Measurements from ENCODE around the gene SCARB1. TPM values are rescaled to one million over a fixed set of nuclear protein-coding genes. Genes with fewer than 3 reads are reported as not detected.

SCARB1 gene
- total RNA-seq, 1 donor, result 9.4 TPM

GRCh38 chr12:124862768-124863415, 772 bp downstream of the SCARB1 start:
- no peaks in the 10 kb centered on the region for H3K79me2 ChIP-seq (ENCODE audit: insufficient read depth, low read length)
- peak overlapping the region; percentile 82 for H3K4me3 ChIP-seq (ENCODE audit: insufficient read depth, low read length)
- no peaks in the 10 kb centered on the region for H3K9me3 ChIP-seq (ENCODE audit: low read depth, low read length)
- H3K4me1 ChIP-seq (ENCODE audit: insufficient read depth, low read length), result peaks cover 20% of the 10 kb centered on the region
- peak overlapping the region; percentile 84 for H2AFZ ChIP-seq (ENCODE audit: low read length)
- DNase-seq (ENCODE audit: insufficient read length, low spot score, missing footprints), result no peak
- TF ChIP-seq, protein P1, sequence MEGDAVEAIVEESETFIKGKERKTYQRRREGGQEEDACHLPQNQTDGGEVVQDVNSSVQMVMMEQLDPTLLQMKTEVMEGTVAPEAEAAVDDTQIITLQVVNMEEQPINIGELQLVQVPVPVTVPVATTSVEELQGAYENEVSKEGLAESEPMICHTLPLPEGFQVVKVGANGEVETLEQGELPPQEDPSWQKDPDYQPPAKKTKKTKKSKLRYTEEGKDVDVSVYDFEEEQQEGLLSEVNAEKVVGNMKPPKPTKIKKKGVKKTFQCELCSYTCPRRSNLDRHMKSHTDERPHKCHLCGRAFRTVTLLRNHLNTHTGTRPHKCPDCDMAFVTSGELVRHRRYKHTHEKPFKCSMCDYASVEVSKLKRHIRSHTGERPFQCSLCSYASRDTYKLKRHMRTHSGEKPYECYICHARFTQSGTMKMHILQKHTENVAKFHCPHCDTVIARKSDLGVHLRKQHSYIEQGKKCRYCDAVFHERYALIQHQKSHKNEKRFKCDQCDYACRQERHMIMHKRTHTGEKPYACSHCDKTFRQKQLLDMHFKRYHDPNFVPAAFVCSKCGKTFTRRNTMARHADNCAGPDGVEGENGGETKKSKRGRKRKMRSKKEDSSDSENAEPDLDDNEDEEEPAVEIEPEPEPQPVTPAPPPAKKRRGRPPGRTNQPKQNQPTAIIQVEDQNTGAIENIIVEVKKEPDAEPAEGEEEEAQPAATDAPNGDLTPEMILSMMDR (IDR thresholded peaks at IDR 0.05; ENCODE audit: extremely low read depth, low read depth, low read length), result no peak
- no peaks in the 10 kb centered on the region for H4K20me1 ChIP-seq (ENCODE audit: insufficient read depth, low read length)
- no peak overlapping the region for H3K27ac ChIP-seq (ENCODE audit: low read depth, low read length)
- H3K27me3 ChIP-seq (ENCODE audit: insufficient read depth, low read length), result no peaks in the 10 kb centered on the region
- peak overlapping the region; percentile 90 for H3K4me2 ChIP-seq (ENCODE audit: insufficient read depth, low read length)
- no peaks in the 10 kb centered on the region for H3K36me3 ChIP-seq (ENCODE audit: insufficient read depth, low read length)

GRCh38 chr12:124861898-124862676, 1.6 kb downstream of the SCARB1 start:
- Histone ChIP-seq H3K9me3 (ENCODE audit: low read depth, low read length) (no peaks in the 10 kb centered on the region), H3K4me3 (ENCODE audit: insufficient read depth, low read length) (no peak overlapping the region), H3K4me1 (ENCODE audit: insufficient read depth, low read length) (peaks cover 16% of the 10 kb centered on the region), H4K20me1 (ENCODE audit: insufficient read depth, low read length) (no peaks in the 10 kb centered on the region), H3K27ac (ENCODE audit: low read depth, low read length) (no peak overlapping the region), H3K79me2 (ENCODE audit: insufficient read depth, low read length) (no peaks in the 10 kb centered on the region), H3K27me3 (ENCODE audit: insufficient read depth, low read length) (no peaks in the 10 kb centered on the region), H2AFZ (ENCODE audit: low read length) (no peak overlapping the region), H3K36me3 (ENCODE audit: insufficient read depth, low read length) (no peaks in the 10 kb centered on the region), H3K4me2 (ENCODE audit: insufficient read depth, low read length) (no peak overlapping the region)
- no peak for DNase-seq (ENCODE audit: insufficient read length, low spot score, missing footprints)
- TF ChIP-seq, protein P1 (IDR thresholded peaks at IDR 0.05; ENCODE audit: extremely low read depth, low read depth, low read length), result no peak

GRCh38 chr12:124861492-124861891, 2.2 kb downstream of the SCARB1 start:
- Histone ChIP-seq H3K9me3 (ENCODE audit: low read depth, low read length) (no peaks in the 10 kb centered on the region), H3K36me3 (ENCODE audit: insufficient read depth, low read length) (no peaks in the 10 kb centered on the region), H3K79me2 (ENCODE audit: insufficient read depth, low read length) (no peaks in the 10 kb centered on the region), H3K4me3 (ENCODE audit: insufficient read depth, low read length) (no peak overlapping the region), H3K27me3 (ENCODE audit: insufficient read depth, low read length) (no peaks in the 10 kb centered on the region), H2AFZ (ENCODE audit: low read length) (no peak overlapping the region), H4K20me1 (ENCODE audit: insufficient read depth, low read length) (no peaks in the 10 kb centered on the region), H3K4me1 (ENCODE audit: insufficient read depth, low read length) (peaks cover 15% of the 10 kb centered on the region), H3K4me2 (ENCODE audit: insufficient read depth, low read length) (no peak overlapping the region), H3K27ac (ENCODE audit: low read depth, low read length) (no peak overlapping the region)
- no peak for DNase-seq (ENCODE audit: insufficient read length, low spot score, missing footprints)
- TF ChIP-seq, protein P1 (IDR thresholded peaks at IDR 0.05; ENCODE audit: extremely low read depth, low read depth, low read length), result no peak

GRCh38 chr12:124857921-124858461, 5.7 kb downstream of the SCARB1 start:
- Histone ChIP-seq H3K4me2 (ENCODE audit: insufficient read depth, low read length) (no peak overlapping the region), H3K27me3 (ENCODE audit: insufficient read depth, low read length) (no peaks in the 10 kb centered on the region), H3K4me1 (ENCODE audit: insufficient read depth, low read length) (peaks cover 14% of the 10 kb centered on the region), H4K20me1 (ENCODE audit: insufficient read depth, low read length) (no peaks in the 10 kb centered on the region), H2AFZ (ENCODE audit: low read length) (no peak overlapping the region), H3K4me3 (ENCODE audit: insufficient read depth, low read length) (no peak overlapping the region), H3K27ac (ENCODE audit: low read depth, low read length) (no peak overlapping the region), H3K9me3 (ENCODE audit: low read depth, low read length) (no peaks in the 10 kb centered on the region), H3K79me2 (ENCODE audit: insufficient read depth, low read length) (no peaks in the 10 kb centered on the region), H3K36me3 (ENCODE audit: insufficient read depth, low read length) (no peaks in the 10 kb centered on the region)
- peak; percentile 47 for DNase-seq (ENCODE audit: insufficient read length, low spot score, missing footprints)
- TF ChIP-seq, protein P1 (IDR thresholded peaks at IDR 0.05; ENCODE audit: extremely low read depth, low read depth, low read length), result no peak

Measured in osteoblast (primary cell).